Activated B cell treated with CpG ODN at 0.5 μM for 24 hours (primary cell): ENCODE data around the gene FAH. TPM values are rescaled to one million over a fixed set of nuclear protein-coding genes. Genes with fewer than 3 reads are reported as not detected.

Source experiments
- ATAC-seq: fragments of 200-7000 bp; cut with Tn5 transposase; one replicate; pipeline ENCODE4 v1.10.0; 2021; ENCODE audit warnings: low read depth, mild to moderate bottlenecking, moderate library complexity
- CTCF ChIA-PET: fragments of 350-600 bp; sonication (Branson Sonifier 250); formaldehyde crosslinking; loops from one replicate; lab custom pipeline; 2021; ENCODE audit warnings: antibody characterized with exemption; lab: Charles Lee
- POLR2A ChIA-PET: fragments of 350-600 bp; sonication (Branson Sonifier 250); formaldehyde crosslinking; loops from one replicate; lab custom pipeline; 2021; ENCODE audit warnings: antibody characterized with exemption; lab: Charles Lee
- DNase-seq: peaks from one replicate; pipeline ENCODE4 v3.0.0; 2022
- H3K27ac Mint-ChIP-seq: one replicate; pipeline ENCODE4 v1.8.0; 2020; ENCODE audit warnings: mixed read lengths
- H3K27me3 Mint-ChIP-seq: one replicate; pipeline ENCODE4 v1.8.0; 2021; ENCODE audit warnings: mixed read lengths
- H3K36me3 Mint-ChIP-seq: one replicate; pipeline ENCODE4 v1.8.0; 2021; ENCODE audit warnings: low read depth, mixed read lengths
- H3K4me1 Mint-ChIP-seq: one replicate; pipeline ENCODE4 v1.8.0; 2021; ENCODE audit warnings: mixed read lengths
- H3K4me3 Mint-ChIP-seq: one replicate; pipeline ENCODE4 v1.8.0; 2020; ENCODE audit warnings: mild to moderate bottlenecking, mixed read lengths
- H3K9me3 Mint-ChIP-seq: one replicate; pipeline ENCODE4 v1.8.0; 2020; ENCODE audit warnings: mixed read lengths
- intact Hi-C: fragments of 100-400 bp; cut with micrococcal nuclease; formaldehyde crosslinking; loops from one replicate; pipeline ENCODE4 v1.15.1; 2024
- total RNA-seq: library from RNA; stranded (reverse); gene quantifications from 2 replicates; pipeline ENCODE4 v1.2.3, GENCODE V29; 2022
- TF ChIP-seq, protein P1 (sequence below): fragments of 200-600 bp; IDR thresholded peaks from one replicate; pipeline ENCODE4 v1.8.0; 2022; ENCODE audit warnings: antibody characterized with exemption, mild to moderate bottlenecking

The FAH gene
- total RNA-seq, 1 donor from 2014 or later = 8.6 TPM

DNA sequence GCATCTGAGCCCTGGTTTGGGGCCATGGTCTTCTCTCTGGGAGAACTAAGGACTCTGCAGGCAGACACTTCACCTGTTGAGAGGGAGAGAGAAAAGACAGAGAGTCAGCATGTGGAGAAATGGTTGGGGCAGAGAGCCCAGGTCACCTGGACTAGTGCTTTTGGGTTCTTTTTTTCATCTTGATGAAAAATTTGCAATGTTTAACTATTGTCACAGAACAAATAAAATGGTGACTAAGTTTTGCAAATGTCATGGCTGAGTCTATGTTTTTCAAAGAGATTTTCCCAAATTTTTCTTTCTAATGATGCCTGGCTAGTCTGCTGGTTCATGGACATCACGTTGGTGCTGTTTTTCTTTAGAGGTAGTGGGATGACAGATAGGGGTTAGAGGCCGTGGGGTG is 17.8 kb downstream of the FAH start:
- Mint-ChIP-seq H3K9me3 (no peaks in the 10 kb centered on the region), H3K27ac (no peak overlapping the region), H3K27me3 (no peaks in the 10 kb centered on the region), H3K4me1 (no peaks in the 10 kb centered on the region), H3K36me3 (no peaks in the 10 kb centered on the region), H3K4me3 (no peak overlapping the region)
- TF ChIP-seq, protein P1, sequence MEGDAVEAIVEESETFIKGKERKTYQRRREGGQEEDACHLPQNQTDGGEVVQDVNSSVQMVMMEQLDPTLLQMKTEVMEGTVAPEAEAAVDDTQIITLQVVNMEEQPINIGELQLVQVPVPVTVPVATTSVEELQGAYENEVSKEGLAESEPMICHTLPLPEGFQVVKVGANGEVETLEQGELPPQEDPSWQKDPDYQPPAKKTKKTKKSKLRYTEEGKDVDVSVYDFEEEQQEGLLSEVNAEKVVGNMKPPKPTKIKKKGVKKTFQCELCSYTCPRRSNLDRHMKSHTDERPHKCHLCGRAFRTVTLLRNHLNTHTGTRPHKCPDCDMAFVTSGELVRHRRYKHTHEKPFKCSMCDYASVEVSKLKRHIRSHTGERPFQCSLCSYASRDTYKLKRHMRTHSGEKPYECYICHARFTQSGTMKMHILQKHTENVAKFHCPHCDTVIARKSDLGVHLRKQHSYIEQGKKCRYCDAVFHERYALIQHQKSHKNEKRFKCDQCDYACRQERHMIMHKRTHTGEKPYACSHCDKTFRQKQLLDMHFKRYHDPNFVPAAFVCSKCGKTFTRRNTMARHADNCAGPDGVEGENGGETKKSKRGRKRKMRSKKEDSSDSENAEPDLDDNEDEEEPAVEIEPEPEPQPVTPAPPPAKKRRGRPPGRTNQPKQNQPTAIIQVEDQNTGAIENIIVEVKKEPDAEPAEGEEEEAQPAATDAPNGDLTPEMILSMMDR = no peak
- POLR2A ChIA-PET = no interaction called here
- no peak for ATAC-seq
- no peak for DNase-seq
- CTCF ChIA-PET = no interaction called here
- intact Hi-C loops = no loop called here

DNA sequence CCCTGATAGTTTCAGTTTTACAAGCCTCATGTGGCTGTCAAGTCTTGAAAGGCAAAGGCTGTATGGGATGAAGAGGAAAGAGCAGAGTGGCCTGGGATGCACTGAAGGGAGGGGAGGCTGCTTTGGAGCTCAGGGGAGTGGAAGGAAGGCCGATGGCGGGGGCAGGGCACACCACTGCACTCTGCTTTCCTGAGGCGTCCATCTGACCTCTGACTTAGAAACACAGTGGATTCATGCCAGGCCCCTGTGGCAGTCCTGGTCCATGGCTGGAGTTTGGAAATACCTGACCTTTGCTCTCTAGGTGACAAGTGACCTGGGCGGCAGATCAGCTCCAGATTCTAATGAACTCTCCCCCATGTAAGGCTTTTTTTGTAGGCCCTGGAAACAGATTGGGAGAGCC is 19.0 kb downstream of the FAH start:
- TF ChIP-seq, protein P1 = no peak
- H3K4me3 Mint-ChIP-seq = no peak overlapping the region
- no peaks in the 10 kb centered on the region for H3K36me3 Mint-ChIP-seq
- ChIA-PET POLR2A (no interaction called here), CTCF (interaction anchor here (1.0 to 4.5 kb wide), 3 partner anchors 317 to 832 kb away, joined by 4 to 76 read pairs (median 6); no protein-coding TSS in a partner anchor)
- ATAC-seq (no peak), DNase-seq (no peak)
- intact Hi-C loops = loop anchor here (2.0 kb wide), 1 partner anchor 319 kb away; no protein-coding TSS in a partner anchor
- no peaks in the 10 kb centered on the region for H3K4me1 Mint-ChIP-seq
- no peak overlapping the region for H3K27ac Mint-ChIP-seq
- no peaks in the 10 kb centered on the region for H3K27me3 Mint-ChIP-seq
- H3K9me3 Mint-ChIP-seq = no peaks in the 10 kb centered on the region

DNA sequence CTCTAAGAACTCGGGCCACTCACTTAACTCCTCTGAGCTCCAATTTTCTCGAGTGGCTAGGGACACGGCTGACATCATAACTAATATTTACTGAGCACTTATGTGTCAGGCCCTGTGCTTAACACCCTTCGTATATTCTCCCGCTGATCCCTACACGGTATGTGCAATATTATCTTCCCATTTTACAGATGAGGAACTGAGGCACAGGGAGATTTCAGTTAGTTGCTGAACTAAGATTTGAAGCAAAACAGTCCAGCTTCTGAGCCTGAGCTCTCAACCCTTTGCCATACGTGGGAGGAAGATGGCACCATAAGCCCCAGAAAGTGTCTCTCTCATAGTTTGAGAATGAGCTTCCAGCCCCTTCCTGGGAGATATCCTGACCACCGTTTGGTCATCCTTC is 19.6 kb downstream of the FAH start:
- CTCF ChIA-PET = interaction anchor here (0.8 to 4.5 kb wide), 7 partner anchors 12 to 833 kb away, joined by 3 to 76 read pairs (median 4); no protein-coding TSS in a partner anchor
- Mint-ChIP-seq H3K9me3 (no peaks in the 10 kb centered on the region), H3K27ac (no peak overlapping the region), H3K27me3 (no peaks in the 10 kb centered on the region), H3K36me3 (no peaks in the 10 kb centered on the region), H3K4me1 (no peaks in the 10 kb centered on the region), H3K4me3 (no peak overlapping the region)
- TF ChIP-seq, protein P1 = no peak
- intact Hi-C loops = loop anchor here (2.0 kb wide), 1 partner anchor 320 kb away; no protein-coding TSS in a partner anchor
- DNase-seq (no peak), ATAC-seq (no peak)
- POLR2A ChIA-PET = no interaction called here

DNA sequence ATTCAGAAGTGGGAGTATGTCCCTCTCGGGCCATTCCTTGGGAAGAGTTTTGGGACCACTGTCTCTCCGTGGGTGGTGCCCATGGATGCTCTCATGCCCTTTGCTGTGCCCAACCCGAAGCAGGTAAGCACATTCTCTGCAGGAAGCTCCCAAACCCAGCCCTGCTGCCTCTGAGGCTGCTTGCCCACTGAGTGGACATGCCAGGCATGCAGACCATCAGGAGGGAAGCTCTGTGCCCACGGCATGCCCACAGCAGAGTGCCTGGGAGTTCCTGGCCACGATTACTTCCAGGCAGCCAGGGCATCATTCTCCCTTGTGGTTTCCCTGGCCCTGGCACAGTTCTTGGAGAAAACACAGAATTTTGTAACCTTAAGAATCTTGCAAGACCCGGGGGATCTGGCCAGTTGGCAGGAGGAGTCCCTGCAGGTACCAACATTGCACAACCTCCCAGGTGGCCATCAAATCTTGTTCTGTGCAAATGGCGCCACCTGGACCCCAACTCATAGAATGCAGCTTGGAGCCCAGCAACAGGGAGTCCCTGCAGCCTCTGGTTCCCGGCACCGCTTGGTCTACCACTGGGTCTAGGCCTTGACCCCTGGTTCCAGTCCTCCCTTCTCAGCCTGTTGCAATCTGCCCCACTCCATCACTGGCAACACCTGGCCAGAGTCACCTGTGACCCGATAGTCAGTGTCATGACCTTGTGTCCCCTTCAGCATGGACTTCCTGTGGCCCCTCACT is 20.4 kb downstream of the FAH start:
- Mint-ChIP-seq H3K9me3 (no peaks in the 10 kb centered on the region), H3K27ac (peak overlapping the region; percentile 35), H3K36me3 (no peaks in the 10 kb centered on the region), H3K4me3 (no peak overlapping the region), H3K27me3 (no peaks in the 10 kb centered on the region), H3K4me1 (no peaks in the 10 kb centered on the region)
- ATAC-seq (peak; percentile 85), DNase-seq (peak; percentile 59)
- ChIA-PET CTCF (interaction anchor here (0.7 to 4.5 kb wide), 15 partner anchors 9 to 835 kb away, joined by 3 to 76 read pairs (median 4); no protein-coding TSS in a partner anchor), POLR2A (no interaction called here)
- TF ChIP-seq, protein P1 = no peak
- intact Hi-C loops = loop anchor here (1.0 to 2.0 kb wide), 5 partner anchors 180 to 833 kb away; no protein-coding TSS in a partner anchor

DNA sequence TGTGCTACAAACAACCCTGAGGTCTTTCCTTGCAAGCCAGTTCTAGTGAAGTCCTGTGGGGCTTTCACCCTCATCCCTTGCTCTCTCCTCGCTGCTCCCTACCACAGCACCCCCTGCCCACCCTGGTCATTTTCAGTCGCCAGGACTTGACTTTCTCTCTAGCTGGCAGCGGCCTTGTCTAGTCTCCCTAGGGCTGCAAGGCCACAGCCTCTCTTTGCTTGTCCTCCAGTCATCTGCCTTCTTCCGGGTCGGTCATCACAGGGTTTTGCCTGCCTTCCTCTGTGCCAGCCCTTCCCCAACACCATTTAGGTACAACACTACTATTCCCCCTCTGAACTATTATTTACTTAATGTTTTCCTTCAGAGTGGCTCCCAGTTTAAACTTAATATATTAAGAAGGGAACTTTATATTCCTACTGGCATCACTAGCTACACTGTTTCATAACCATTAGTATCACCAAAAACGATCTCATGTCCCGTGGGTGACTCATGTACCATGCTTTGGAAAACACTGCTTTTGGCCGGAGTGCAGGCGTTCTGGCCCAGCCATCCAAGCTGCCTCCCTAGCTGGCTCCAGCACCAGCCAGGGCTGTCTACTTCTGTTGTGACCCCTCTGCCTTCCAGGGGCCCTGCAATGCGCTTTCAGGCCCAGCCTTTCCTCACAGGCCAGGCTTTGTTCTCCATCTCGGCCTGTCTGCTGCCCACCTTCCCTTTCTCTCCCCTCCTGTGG is 21.4 kb downstream of the FAH start:
- no peak overlapping the region for H3K27ac Mint-ChIP-seq
- POLR2A ChIA-PET = no interaction called here
- no peak for ATAC-seq
- peaks cover 2% of the 10 kb centered on the region for H3K4me1 Mint-ChIP-seq
- no peak for DNase-seq
- no peaks in the 10 kb centered on the region for H3K27me3 Mint-ChIP-seq
- no peaks in the 10 kb centered on the region for H3K36me3 Mint-ChIP-seq
- CTCF ChIA-PET = interaction anchor here (0.7 to 4.5 kb wide), 11 partner anchors 8 to 793 kb away, joined by 3 to 76 read pairs (median 4); no protein-coding TSS in a partner anchor
- H3K9me3 Mint-ChIP-seq = no peaks in the 10 kb centered on the region
- TF ChIP-seq, protein P1 = no peak
- intact Hi-C loops = no loop called here
- no peak overlapping the region for H3K4me3 Mint-ChIP-seq
